HG03095 (cell line): ENCODE data around the gene UBAP2L.
A peak's percentile ranks its signal among the peaks of the same experiment; 100 is the strongest.

ENCODE experiments used
- ATAC-seq: cut with Tn5 transposase; IDR thresholded peaks from one replicate; pipeline ENCODE4 v1.9.1; 2021; ENCODE audit warnings: moderate library complexity; ENCODE audit not compliant: unreplicated experiment

Gene UBAP2L

GRCh38 chr1:154220071-154220969 lies at the start of gene UBAP2L:
Gene UBAP2L, plus strand, starts transcription at chr1:154220955. Its CDS starts 4,169 bp downstream, at chr1:154225124.
- peak; percentile 89 for ATAC-seq

GRCh38 chr1:154171223-154171583 lies 49.6 kb upstream of the UBAP2L start:
- no peak for ATAC-seq

GRCh38 chr1:154171880-154172279 lies 48.9 kb upstream of the UBAP2L start:
- ATAC-seq: no peak

GRCh38 chr1:154174654-154175053 lies 46.1 kb upstream of the UBAP2L start:
- no peak for ATAC-seq

GRCh38 chr1:154176337-154176736 lies 44.4 kb upstream of the UBAP2L start:
- ATAC-seq: no peak

GRCh38 chr1:154178013-154178412 lies 42.7 kb upstream of the UBAP2L start:
- no peak for ATAC-seq

- ATAC-seq: no peak
Measured at GRCh38 chr1:154178911-154179811, 41.6 kb upstream of the UBAP2L start.

GRCh38 chr1:154179946-154180687 lies 40.6 kb upstream of the UBAP2L start:
- no peak for ATAC-seq

- no peak for ATAC-seq
Measured at GRCh38 chr1:154181944-154182343, 38.8 kb upstream of the UBAP2L start.

- peak; percentile 50 for ATAC-seq
Measured at GRCh38 chr1:154182344-154183045, 38.3 kb upstream of the UBAP2L start.

- peak; percentile 67 for ATAC-seq
Measured at GRCh38 chr1:154183046-154183915, 37.5 kb upstream of the UBAP2L start.

GRCh38 chr1:154186177-154186576 lies 34.6 kb upstream of the UBAP2L start:
- ATAC-seq: no peak

GRCh38 chr1:154186852-154187501 lies 33.8 kb upstream of the UBAP2L start:
- ATAC-seq: no peak

GRCh38 chr1:154190550-154190949 lies 30.2 kb upstream of the UBAP2L start:
- no peak for ATAC-seq

GRCh38 chr1:154191990-154192461 lies 28.7 kb upstream of the UBAP2L start, which contains the start of gene TPM3:
Gene TPM3, minus strand, starts transcription at chr1:154192100. Its CDS starts 82 bp downstream, at chr1:154192018.
- no peak for ATAC-seq

- ATAC-seq: no peak
Measured at GRCh38 chr1:154192476-154192875, 28.3 kb upstream of the UBAP2L start.

- ATAC-seq: no peak
Measured at GRCh38 chr1:154193821-154194220, 26.9 kb upstream of the UBAP2L start.

- ATAC-seq: no peak
Measured at GRCh38 chr1:154198756-154199562, 21.8 kb upstream of the UBAP2L start.
